Suppressor macrophage (primary cell): ENCODE data around the gene PHACTR2.
"Not testable (repeated sequence)": the region's sequence is repeated elsewhere in the genome, so short reads cannot be mapped to it uniquely, and the experiment has no call there.

ENCODE experiments used
- DNase-seq, 4 experiments: peaks; one replicate each; pipeline ENCODE4 v3.0.0-alpha.2; 2020 to 2022

The PHACTR2 gene

GRCh38 chr6:143767433-143767832 lies 89.7 kb downstream of the PHACTR2 start:
- DNase-seq, result no peak

- DNase-seq, result peak; percentile 31 to 68 (median 46)
Measured at GRCh38 chr6:143772116-143773086, 94.6 kb downstream of the PHACTR2 start.

GRCh38 chr6:143773506-143774150 lies 95.9 kb downstream of the PHACTR2 start:
- peak in 1 of 4 experiments; percentile 10 for DNase-seq

- no peak for DNase-seq
Measured at GRCh38 chr6:143774347-143774746, 96.6 kb downstream of the PHACTR2 start.

- no peak for DNase-seq
Measured at GRCh38 chr6:143775336-143775735, 97.6 kb downstream of the PHACTR2 start.

- DNase-seq, result no peak
Measured at GRCh38 chr6:143778926-143779325, 101.2 kb downstream of the PHACTR2 start.

- DNase-seq, result no peak
Measured at GRCh38 chr6:143782481-143782880, 104.7 kb downstream of the PHACTR2 start.

- DNase-seq, result peak in 2 of 4 experiments; percentile 26 to 39
Measured at GRCh38 chr6:143783077-143783476, 105.3 kb downstream of the PHACTR2 start.

GRCh38 chr6:143784316-143784715 lies 106.6 kb downstream of the PHACTR2 start:
- no peak for DNase-seq

GRCh38 chr6:143786371-143786770 lies 108.6 kb downstream of the PHACTR2 start:
- not testable (repeated sequence) for DNase-seq

GRCh38 chr6:143792402-143793279 lies 114.9 kb downstream of the PHACTR2 start:
- DNase-seq, result no peak

- DNase-seq, result no peak
Measured at GRCh38 chr6:143793280-143793619, 115.5 kb downstream of the PHACTR2 start.

GRCh38 chr6:143796551-143796950 lies 118.8 kb downstream of the PHACTR2 start:
- DNase-seq, result not testable (repeated sequence)

GRCh38 chr6:143798487-143798886 lies 120.7 kb downstream of the PHACTR2 start:
- not testable (repeated sequence) for DNase-seq

- peak in 2 of 4 experiments; percentile 12 to 42 for DNase-seq
Measured at GRCh38 chr6:143802833-143803565, 125.2 kb downstream of the PHACTR2 start.

GRCh38 chr6:143803769-143804568 lies 126.2 kb downstream of the PHACTR2 start:
- no peak for DNase-seq

GRCh38 chr6:143804835-143805239 lies 127.1 kb downstream of the PHACTR2 start:
- peak in 3 of 4 experiments; percentile 29 to 44 (median 36) for DNase-seq

- DNase-seq, result peak; percentile 88 to 97 (median 94)
Measured at GRCh38 chr6:143806282-143807102, 128.7 kb downstream of the PHACTR2 start.

- peak; percentile 55 to 80 (median 72) for DNase-seq
Measured at GRCh38 chr6:143807103-143807772, 129.5 kb downstream of the PHACTR2 start.
